KBM-7 (cell line): ENCODE measurements around the gene CACNA1G.

ENCODE experiments used
- DNase-seq: peaks from one replicate; pipeline ENCODE4 v3.0.0-alpha.2; 2015
- in situ Hi-C: fragments of 300-500 bp; cut with MboI; formaldehyde crosslinking; loops from 2 replicates; pipeline ENCODE4 v1.14.3; 2020; ENCODE audit warnings: low sequenced_read_pairs, low pct_unique_long_range_greater_than_20kb, mixed read lengths

The CACNA1G gene

DNA sequence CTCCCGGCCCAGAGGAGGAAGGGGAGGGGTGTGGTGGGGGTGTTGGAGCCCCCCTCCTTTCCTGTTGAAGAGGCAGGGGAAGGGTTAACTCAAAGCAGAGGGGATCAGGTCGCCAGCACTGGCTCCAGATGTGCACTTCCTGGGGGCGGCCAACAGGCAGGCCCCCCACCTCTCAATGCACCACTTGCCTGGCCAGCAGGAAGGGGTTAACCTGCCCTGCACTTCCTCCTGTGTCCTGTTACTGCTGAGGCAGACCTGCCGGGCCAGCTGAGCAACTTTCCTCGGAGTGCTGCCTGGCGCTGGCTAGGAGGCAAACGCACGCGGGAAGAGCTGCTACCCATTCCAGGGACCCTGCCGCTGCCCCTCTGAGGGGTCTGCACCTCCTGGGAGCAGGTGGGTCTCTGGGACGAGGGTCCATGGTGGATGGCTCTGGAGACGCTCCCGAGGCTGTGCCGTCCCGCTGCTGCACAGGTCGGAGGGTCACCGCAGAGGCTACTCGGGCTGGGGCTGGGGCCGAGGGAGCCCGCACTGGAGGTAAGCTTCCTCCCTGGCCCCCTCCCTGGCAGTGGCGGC lies 28.0 kb upstream of the CACNA1G start, which contains the start of gene EPN3:
Gene EPN3, plus strand, starts transcription at position 284 of the 573 bp plus-strand sequence. CDS start 3,822 bp downstream, outside the sequence.
- no peak for DNase-seq
- in situ Hi-C loops, result no loop called here

DNA sequence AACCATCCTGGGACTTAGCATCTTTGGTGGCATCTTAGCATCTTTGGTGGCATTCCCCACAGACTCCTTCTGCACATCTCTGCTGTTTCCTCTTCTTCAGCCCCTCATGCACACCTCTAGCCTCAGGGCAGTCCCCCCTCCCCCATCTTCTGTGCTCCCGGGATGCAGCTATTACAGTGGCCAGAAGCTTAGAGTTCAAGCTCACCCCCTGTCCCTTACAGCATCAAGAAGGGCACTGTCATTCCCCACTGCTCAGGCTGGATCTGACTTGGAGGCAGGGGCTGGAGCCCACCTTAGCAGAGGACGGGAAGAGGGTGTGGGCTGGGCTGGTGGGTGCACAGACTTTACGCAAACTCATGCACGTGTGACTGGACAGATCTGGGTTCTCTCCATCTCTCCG lies 27.3 kb upstream of the CACNA1G start:
- no peak for DNase-seq
- in situ Hi-C loops, result no loop called here

DNA sequence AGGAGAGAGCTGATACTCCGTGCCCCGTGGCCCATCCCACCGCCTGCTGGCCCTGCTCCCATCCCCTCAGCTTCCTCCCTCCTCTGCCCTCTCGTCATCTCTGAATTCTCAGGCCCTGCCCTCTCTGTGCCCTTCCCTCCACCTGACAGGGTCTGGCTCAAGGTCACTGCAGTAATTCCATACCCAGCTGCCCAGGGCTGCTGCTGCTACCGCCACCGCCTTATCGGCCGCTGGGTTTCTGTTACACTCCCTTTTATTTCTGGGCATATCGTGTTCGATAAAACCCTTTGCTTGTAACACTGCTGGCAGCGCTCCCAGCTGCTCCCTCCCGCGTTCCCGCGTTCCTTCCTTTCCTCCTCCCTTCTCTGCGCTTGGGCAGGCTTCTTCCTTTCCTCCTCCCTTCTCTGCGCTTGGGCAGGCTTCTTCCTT lies 26.8 kb upstream of the CACNA1G start:
- DNase-seq, result no peak

DNA sequence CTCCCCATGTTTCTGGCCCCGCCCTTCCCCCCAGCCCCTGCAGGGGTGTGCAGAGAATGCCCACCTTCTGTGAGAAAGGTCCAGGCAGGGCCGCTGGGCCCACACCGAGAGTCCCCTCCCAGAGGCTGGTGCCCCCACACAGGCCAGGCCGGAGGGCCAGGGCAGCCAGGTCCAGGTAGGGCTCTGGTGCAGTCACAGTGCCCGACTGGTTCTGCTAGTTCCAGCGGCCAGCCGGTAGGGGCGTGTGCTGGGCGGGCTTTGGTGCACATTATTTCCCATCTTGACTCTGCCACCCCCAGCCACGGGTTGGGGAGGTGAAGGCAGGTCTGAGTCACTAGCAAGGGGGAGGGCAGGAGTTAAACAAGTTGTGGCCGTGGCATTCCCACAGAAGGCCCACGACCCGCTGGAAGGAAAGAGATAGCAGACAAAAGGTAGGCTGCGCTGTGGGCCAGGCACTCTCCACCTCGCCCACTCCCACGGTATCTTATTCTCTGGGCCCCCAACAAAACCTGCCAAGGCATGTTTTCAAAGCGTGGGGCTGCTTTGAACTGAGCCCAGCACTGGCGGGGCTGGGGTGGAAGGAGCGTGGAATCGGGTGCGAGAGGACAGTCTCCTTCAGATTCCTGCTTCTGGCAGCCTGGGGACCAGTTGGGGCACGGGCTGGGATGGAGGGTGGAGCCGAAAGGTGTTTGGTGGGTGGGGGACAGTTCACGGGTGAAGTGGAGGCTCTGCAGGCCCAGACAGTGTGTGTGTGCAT lies 26.1 kb upstream of the CACNA1G start:
- in situ Hi-C loops, result no loop called here
- no peak for DNase-seq

More for the DNA sequence above, 26.8 kb upstream of the CACNA1G start:
- in situ Hi-C loops, result no loop called here

DNA sequence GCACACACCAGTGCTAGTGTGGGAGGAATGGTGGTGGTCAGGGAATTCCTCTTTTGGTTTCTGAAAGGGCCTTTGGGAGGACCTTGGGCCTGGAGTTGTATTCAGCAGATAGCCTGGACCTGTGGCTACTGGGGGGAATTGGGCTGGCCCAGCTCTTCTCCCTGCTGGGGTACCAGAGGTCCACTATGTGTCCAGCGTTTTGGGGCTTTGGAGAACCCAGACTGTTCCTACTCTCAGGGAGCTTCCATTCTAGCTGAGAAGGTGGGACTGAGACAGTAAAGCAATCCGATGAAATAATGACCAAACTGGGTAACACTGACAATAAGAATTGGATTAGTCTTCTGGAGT lies 25.6 kb upstream of the CACNA1G start:
- in situ Hi-C loops, result no loop called here

GRCh38 chr17:50535407-50535806 lies 25.1 kb upstream of the CACNA1G start:
- DNase-seq, result no peak
- in situ Hi-C loops, result no loop called here

More for the DNA sequence above, 25.6 kb upstream of the CACNA1G start:
- no peak for DNase-seq

- in situ Hi-C loops, result no loop called here
- DNase-seq, result no peak
These were observed 23.6 kb upstream of the CACNA1G start for GRCh38 chr17:50536683-50537646.

DNA sequence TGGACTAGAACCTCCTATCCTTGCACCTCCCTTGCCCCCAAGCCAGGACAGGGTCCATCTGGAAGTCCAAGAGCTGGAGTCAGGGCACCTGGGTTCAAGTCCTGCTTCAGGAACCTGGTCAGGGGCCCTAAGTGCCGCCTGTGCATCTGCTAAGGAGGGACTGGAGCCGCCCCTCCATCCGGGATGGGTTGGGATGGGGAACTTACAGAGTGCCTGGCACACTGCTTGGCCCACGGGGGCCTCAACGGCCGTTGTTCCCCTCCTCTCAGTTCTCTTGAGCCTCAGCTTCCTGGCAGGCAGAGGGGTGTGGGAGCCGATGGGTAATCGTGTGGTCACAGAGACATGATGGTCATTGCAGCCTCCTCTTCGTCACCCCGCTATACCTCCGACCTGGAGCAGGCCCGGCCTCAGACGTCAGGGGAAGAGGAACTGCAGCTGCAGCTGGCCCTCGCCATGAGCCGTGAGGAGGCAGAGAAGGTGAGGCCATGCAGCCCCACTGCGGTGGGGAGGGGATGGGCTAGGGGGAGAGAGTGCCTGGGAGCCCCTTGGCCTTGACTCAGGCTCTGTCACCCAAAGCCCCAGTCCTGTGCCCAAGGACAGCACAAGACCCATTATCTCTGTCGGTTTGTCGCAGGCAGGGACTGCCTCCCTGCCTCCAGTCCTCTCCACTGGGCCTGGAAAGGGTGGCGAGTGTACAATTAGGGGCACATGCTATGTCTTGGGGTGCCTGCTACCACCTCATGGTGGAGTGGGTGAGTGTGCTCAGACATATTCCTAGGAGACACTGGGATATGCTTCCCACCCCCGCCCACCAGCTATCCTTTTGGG lies 22.6 kb upstream of the CACNA1G start:
- in situ Hi-C loops, result no loop called here
- DNase-seq, result no peak

DNA sequence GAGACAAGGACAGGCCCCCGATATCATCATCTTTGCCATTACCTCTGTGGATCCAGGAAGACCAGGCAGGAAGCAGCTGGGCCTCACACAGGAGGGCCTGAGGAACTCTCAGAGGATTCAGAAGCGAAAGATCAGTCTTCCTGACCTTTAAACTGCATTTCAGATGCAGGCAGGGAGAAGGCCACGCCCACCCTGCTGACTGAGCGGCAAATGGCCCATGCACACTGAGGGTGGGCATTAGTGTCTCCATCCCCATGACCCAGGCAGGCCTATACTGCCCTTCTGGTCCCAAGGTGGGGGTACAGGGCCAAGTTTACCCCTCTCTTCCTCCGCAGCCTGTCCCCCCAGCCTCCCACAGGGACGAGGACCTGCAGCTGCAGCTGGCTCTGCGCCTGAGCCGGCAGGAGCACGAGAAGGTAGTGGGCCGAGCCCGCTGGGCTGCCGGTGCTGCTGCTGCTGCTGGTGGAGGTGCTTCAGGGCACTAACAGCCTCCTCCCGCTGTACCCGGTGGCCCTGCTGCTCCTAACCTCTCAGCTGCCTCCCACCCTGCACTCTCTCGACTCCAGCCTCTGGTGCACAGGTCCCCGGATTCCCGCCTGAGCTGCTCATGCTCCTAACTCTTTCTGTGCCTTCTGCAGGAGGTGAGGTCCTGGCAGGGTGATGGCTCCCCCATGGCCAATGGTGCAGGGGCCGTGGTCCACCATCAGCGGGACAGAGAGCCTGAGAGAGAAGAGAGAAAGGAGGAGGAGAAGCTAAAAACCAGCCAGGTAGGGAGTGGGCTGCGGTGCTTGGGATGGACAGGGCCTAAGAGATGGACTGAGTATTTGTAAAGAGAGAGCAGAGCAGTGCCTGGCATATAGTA lies 21.7 kb upstream of the CACNA1G start:
- DNase-seq, result no peak
- in situ Hi-C loops, result no loop called here

DNA sequence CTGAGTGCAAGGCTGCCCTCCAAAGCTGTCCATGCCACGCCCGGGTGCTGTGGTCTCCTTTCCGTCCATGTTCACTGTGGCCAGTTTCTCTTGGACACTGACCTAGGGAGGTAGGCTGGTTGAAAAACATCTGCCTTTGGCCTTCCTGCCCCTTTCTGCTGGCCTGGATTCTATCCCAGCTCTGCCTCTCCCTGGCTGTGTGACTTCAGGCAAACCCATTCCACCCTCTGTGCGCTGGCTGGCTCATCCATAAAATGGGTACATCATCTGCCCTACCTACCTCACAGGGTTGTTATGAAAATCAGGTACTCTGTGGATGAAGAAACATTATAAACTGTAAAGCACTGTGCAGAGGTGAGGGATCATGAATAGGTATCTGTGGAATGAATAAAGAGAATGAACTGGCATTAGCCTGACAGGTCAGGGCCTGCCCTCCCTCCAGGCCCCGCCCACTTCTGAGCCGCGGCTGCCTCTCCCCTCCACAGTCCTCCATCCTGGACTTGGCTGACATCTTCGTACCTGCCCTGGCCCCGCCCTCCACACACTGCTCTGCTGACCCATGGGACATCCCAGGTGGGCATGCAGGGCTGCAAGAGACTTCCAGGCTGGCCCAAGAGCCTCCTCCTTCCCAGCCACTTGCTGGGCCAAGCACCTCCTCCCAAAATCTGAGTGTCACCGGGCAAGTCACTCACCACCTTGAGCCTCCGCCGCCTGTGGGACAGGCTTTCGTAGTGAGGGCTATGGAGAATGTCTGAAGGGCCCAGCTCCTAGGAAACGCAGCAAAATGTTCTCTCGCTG lies 20.6 kb upstream of the CACNA1G start:
- no peak for DNase-seq
- in situ Hi-C loops, result no loop called here

- DNase-seq, result no peak
- in situ Hi-C loops, result no loop called here
These were observed 19.7 kb upstream of the CACNA1G start for GRCh38 chr17:50540560-50541401.

GRCh38 chr17:50541402-50541715 lies 19.2 kb upstream of the CACNA1G start:
- no peak for DNase-seq
- in situ Hi-C loops, result no loop called here

DNA sequence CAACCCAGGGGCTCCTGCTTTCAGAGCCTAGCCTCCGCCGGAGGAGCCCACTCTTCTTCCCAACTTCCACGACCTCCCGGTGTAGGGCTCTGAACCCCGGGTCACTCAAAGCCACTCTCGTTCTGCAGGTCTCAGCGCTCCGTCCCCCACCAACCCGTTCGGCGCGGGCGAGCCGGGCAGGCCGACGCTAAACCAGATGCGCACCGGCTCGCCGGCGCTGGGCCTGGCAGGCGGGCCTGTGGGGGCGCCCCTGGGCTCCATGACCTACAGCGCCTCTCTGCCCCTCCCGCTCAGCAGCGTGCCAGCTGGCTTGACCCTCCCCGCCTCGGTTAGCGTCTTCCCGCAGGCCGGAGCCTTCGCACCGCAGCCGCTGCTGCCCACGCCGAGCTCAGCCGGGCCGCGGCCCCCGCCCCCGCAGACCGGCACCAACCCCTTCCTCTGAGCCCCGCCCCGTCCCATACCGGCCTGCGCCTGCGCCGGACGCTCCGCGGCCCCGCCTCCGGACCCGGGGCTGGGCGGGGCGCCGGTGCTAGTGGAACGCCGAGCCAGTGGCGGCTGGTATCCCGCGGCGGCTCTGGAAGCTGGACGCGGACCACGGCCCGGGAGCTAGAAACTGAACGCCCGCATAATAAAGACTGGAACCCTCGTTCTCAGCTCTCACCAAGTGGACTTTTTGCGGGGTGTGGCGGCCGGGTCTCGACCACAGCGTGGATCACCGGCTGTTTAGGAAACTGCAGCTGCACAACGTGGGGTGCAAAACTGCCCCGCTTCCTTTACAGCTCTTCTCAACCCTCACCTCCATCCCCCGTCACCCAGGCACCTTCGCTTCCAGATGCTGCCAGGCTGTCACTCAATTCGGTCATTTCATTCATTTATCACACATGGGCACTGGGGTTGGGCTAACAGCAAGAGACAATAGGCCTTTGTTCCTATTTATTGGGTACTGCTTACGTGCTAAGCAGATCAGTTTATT lies 18.5 kb upstream of the CACNA1G start:
- in situ Hi-C loops, result no loop called here
- peak; percentile 82 for DNase-seq

GRCh38 chr17:50542795-50543774 lies 17.4 kb upstream of the CACNA1G start:
- in situ Hi-C loops, result no loop called here
- DNase-seq, result no peak

GRCh38 chr17:50544516-50544915 lies 16.0 kb upstream of the CACNA1G start:
- DNase-seq, result no peak
- in situ Hi-C loops, result no loop called here
